GM19468 (cell line): ENCODE measurements around the gene RBM12.

Source experiments
- ATAC-seq: cut with Tn5 transposase; IDR thresholded peaks from one replicate; pipeline ENCODE4 v1.9.1; 2021; ENCODE audit warnings: mild to moderate bottlenecking, moderate library complexity, moderate number of reproducible peaks; ENCODE audit not compliant: unreplicated experiment; ENCODE audit errors: extremely low read depth

The RBM12 gene

GRCh38 chr20:35625584-35626385 is 38.9 kb downstream of the RBM12 start:
- ATAC-seq: no peak

- ATAC-seq: no peak
Measured at GRCh38 chr20:35621560-35621946, 43.1 kb downstream of the RBM12 start.

- ATAC-seq: no peak
Measured at GRCh38 chr20:35620818-35621559, 43.7 kb downstream of the RBM12 start.

- ATAC-seq: no peak
Measured at GRCh38 chr20:35619196-35620095, 45.3 kb downstream of the RBM12 start.

- ATAC-seq: no peak
Measured at GRCh38 chr20:35618263-35619131, 46.2 kb downstream of the RBM12 start.

- no peak for ATAC-seq
Measured at GRCh38 chr20:35617397-35618262, 47.1 kb downstream of the RBM12 start.

- ATAC-seq: peak; percentile 64
Measured at GRCh38 chr20:35616465-35617396, 48.0 kb downstream of the RBM12 start.

GRCh38 chr20:35615667-35616464 is 48.8 kb downstream of the RBM12 start, which contains the start of gene SPAG4:
TSS of gene SPAG4 (plus strand) at chr20:35615829. CDS start at chr20:35616004, 175 bp downstream.
- ATAC-seq: peak; percentile 18

GRCh38 chr20:35611482-35611881 is 53.2 kb downstream of the RBM12 start:
- ATAC-seq: no peak

- ATAC-seq: no peak
Measured at GRCh38 chr20:35610833-35611427, 53.8 kb downstream of the RBM12 start.

GRCh38 chr20:35607003-35607735 is 57.5 kb downstream of the RBM12 start:
- ATAC-seq: no peak

GRCh38 chr20:35606127-35606526 is 58.6 kb downstream of the RBM12 start:
- no peak for ATAC-seq

- no peak for ATAC-seq
Measured at GRCh38 chr20:35604449-35604747, 60.3 kb downstream of the RBM12 start.

- no peak for ATAC-seq
Measured at GRCh38 chr20:35603695-35604448, 60.8 kb downstream of the RBM12 start.

- no peak for ATAC-seq
Measured at GRCh38 chr20:35602851-35603495, 61.7 kb downstream of the RBM12 start.
